SU-DHL-6 (cell line): Measurements from ENCODE around the gene PDXP.

Experiments used
- H2AFZ ChIP-seq: fragments of 200-600 bp; sonication (generic); 2 replicates; pipeline ENCODE4 v1.6.1; 2014; ENCODE audit warnings: low read depth, mild to moderate bottlenecking, moderate library complexity, mixed read lengths, antibody characterized with exemption, low read length; ENCODE audit not compliant: severe bottlenecking
- H3F3A ChIP-seq: fragments of 200-600 bp; shearing (Covaris generic); 2 replicates; pipeline ENCODE4 v1.6.0; 2016; ENCODE audit warnings: antibody characterized with exemption, mild to moderate bottlenecking; ENCODE audit not compliant: insufficient read depth
- H3K27ac ChIP-seq: fragments of 200-600 bp; sonication (generic); 2 replicates; pipeline ENCODE4 v1.5.1; 2016; ENCODE audit warnings: low read depth, mild to moderate bottlenecking, low read length, moderate library complexity, mixed read lengths
- H3K27me3 ChIP-seq: fragments of 200-600 bp; sonication (generic), shearing (Covaris generic); 2 replicates; pipeline ENCODE4 v1.6.0; 2014; ENCODE audit warnings: mild to moderate bottlenecking, low read length
- H3K36me3 ChIP-seq: fragments of 200-600 bp; sonication (generic); 2 replicates; pipeline ENCODE4 v1.6.1; 2014; ENCODE audit warnings: mild to moderate bottlenecking, low read length, mixed read lengths
- H3K4me2 ChIP-seq: fragments of 300-600, 200-600 bp; shearing (Covaris generic), sonication (generic); 2 replicates; pipeline ENCODE4 v1.6.0; 2014; ENCODE audit warnings: low read length, low read depth, mild to moderate bottlenecking; ENCODE audit not compliant: poor library complexity, severe bottlenecking
- H3K4me3 ChIP-seq: fragments of 200-600 bp; sonication (generic); 2 replicates; pipeline ENCODE4 v1.5.1; 2014; ENCODE audit warnings: antibody characterized with exemption, low read length, mild to moderate bottlenecking, mixed read lengths; ENCODE audit not compliant: insufficient read depth, poor library complexity, severe bottlenecking
- H3K79me2 ChIP-seq: fragments of 200-600 bp; sonication (generic); 2 replicates; pipeline ENCODE4 v1.6.1; 2014; ENCODE audit warnings: mild to moderate bottlenecking, low read length, moderate library complexity; ENCODE audit not compliant: insufficient read depth
- H3K9ac ChIP-seq: fragments of 200-600 bp; sonication (generic); 2 replicates; pipeline ENCODE4 v1.7.0; 2014; ENCODE audit warnings: mild to moderate bottlenecking, low read length
- H3K9me2 ChIP-seq: fragments of 200-600 bp; sonication (generic); replicated peaks from 2 replicates; pipeline ENCODE4 v1.6.1; 2014; ENCODE audit warnings: low read length; ENCODE audit not compliant: insufficient read depth
- H3K9me3 ChIP-seq: fragments of 200-600 bp; sonication (generic); 2 replicates; pipeline ENCODE4 v1.6.1; 2014; ENCODE audit warnings: low read length, mixed read lengths; ENCODE audit not compliant: insufficient read depth
- H4K20me1 ChIP-seq: fragments of 200-600 bp; sonication (generic); 2 replicates; pipeline ENCODE4 v1.6.1; 2014; ENCODE audit warnings: low read depth, mild to moderate bottlenecking, antibody characterized with exemption, low read length, moderate library complexity, mixed read lengths
- EZH2phosphoT487 ChIP-seq: fragments of 200-600 bp; sonication (generic), shearing (Covaris generic); conservative IDR thresholded peaks from 2 replicates; pipeline ENCODE4 v1.6.1; 2018; ENCODE audit warnings: mild to moderate bottlenecking, antibody characterized with exemption, low read length, moderate library complexity, mixed read lengths
- TF ChIP-seq, protein P1 (sequence below): fragments of 200-600 bp; sonication (generic); IDR thresholded peaks from one replicate; pipeline ENCODE4 v1.5.1; 2017; ENCODE audit warnings: antibody characterized with exemption, mild to moderate bottlenecking, low read length, moderate library complexity; ENCODE audit not compliant: insufficient read depth, poor library complexity, severe bottlenecking

PDXP gene

DNA sequence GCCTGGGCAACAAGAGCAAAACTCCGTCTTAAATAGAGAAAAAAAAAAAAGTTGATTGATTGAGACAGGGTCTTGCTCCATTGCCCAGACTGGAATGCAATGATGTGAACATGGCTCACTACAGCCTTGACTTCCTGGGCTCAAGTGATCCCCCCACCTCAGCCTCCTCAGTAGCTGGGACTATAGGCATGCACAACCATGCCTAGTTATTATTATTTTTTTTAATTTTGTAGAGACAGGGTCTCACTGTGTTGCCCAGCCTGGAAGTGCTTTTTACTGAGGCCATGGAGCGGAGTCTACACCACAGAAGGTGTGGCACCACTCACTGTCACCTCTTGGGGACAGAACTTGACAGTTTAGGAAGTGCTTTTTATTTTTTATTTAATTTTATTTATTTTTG lies 56.1 kb downstream of the PDXP start:
- Histone ChIP-seq H3K27ac (no peak overlapping the region), H3K79me2 (no peaks in the 10 kb centered on the region), H3F3A (no peaks in the 10 kb centered on the region), H2AFZ (no peak overlapping the region), H4K20me1 (no peaks in the 10 kb centered on the region), H3K9me3 (no peaks in the 10 kb centered on the region), H3K27me3 (no peaks in the 10 kb centered on the region), H3K4me2 (no peak overlapping the region), H3K4me3 (no peak overlapping the region), H3K9me2 (no peaks in the 10 kb centered on the region), H3K36me3 (no peaks in the 10 kb centered on the region), H3K9ac (no peak overlapping the region)
- no peak for TF ChIP-seq EZH2phosphoT487
- TF ChIP-seq, protein P1, sequence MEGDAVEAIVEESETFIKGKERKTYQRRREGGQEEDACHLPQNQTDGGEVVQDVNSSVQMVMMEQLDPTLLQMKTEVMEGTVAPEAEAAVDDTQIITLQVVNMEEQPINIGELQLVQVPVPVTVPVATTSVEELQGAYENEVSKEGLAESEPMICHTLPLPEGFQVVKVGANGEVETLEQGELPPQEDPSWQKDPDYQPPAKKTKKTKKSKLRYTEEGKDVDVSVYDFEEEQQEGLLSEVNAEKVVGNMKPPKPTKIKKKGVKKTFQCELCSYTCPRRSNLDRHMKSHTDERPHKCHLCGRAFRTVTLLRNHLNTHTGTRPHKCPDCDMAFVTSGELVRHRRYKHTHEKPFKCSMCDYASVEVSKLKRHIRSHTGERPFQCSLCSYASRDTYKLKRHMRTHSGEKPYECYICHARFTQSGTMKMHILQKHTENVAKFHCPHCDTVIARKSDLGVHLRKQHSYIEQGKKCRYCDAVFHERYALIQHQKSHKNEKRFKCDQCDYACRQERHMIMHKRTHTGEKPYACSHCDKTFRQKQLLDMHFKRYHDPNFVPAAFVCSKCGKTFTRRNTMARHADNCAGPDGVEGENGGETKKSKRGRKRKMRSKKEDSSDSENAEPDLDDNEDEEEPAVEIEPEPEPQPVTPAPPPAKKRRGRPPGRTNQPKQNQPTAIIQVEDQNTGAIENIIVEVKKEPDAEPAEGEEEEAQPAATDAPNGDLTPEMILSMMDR = no peak

DNA sequence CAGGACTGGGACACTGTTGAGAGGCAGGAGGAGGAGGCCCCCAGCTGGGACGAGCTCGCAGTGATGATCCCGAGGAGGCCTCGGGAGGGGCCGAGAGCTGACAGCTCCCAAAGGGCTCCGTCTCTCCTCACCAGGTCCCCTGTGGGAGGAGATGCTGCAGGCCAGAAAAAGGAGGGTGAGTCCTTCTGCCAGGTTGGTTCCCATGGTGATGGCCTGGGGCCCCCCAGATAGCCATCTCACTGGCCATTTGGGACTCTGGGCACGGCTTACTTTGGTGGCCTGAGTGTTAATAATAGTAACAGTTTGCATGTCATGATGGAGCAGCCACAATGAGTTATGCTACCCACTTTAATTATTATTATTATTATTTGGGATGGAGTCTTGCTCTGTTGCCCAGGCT lies 57.2 kb downstream of the PDXP start:
- no peaks in the 10 kb centered on the region for H3K9me2 ChIP-seq
- no peaks in the 10 kb centered on the region for H4K20me1 ChIP-seq
- no peaks in the 10 kb centered on the region for H3F3A ChIP-seq
- TF ChIP-seq EZH2phosphoT487 = no peak
- TF ChIP-seq, protein P1 = no peak
- H3K36me3 ChIP-seq = no peaks in the 10 kb centered on the region
- H3K9me3 ChIP-seq = no peaks in the 10 kb centered on the region
- H3K9ac ChIP-seq = no peak overlapping the region
- H3K27ac ChIP-seq = no peak overlapping the region
- H3K4me3 ChIP-seq = no peak overlapping the region
- H3K79me2 ChIP-seq = no peaks in the 10 kb centered on the region
- no peak overlapping the region for H2AFZ ChIP-seq
- no peak overlapping the region for H3K4me2 ChIP-seq
- no peaks in the 10 kb centered on the region for H3K27me3 ChIP-seq
